Measurements from ENCODE around the gene NT5DC4.
A peak's percentile ranks its signal among the peaks of the same experiment; 100 is the strongest.
"Not testable (repeated sequence)": the region's sequence is repeated elsewhere in the genome, so short reads cannot be mapped to it uniquely, and the experiment has no call there.

NT5DC4 gene

GRCh38 chr2:112690853-112691401, 29.9 kb upstream of the NT5DC4 start:
- H3K4me3 ChIP-seq: no peak overlapping the region
- in situ Hi-C loops (cut with MboI; ENCODE audit: low sequenced_read_pairs): no loop called here
- H3K4me1 ChIP-seq: no peaks in the 10 kb centered on the region
- no peaks in the 10 kb centered on the region for H3K27me3 ChIP-seq (ENCODE audit: low read depth)
- H3K36me3 ChIP-seq (replicated peaks): no peaks in the 10 kb centered on the region
- no peaks in the 10 kb centered on the region for H3K9me3 ChIP-seq
- peak; percentile 29 to 69 for DNase-seq (ENCODE audit: low spot score in 2 of 2)

GRCh38 chr2:112691881-112692281, 28.9 kb upstream of the NT5DC4 start:
- DNase-seq (ENCODE audit: low spot score in 2 of 2): no peak
- in situ Hi-C loops (cut with MboI; ENCODE audit: low sequenced_read_pairs): no loop called here
- H3K27me3 ChIP-seq (ENCODE audit: low read depth): no peaks in the 10 kb centered on the region
- H3K36me3 ChIP-seq (replicated peaks): no peaks in the 10 kb centered on the region
- H3K4me1 ChIP-seq: no peaks in the 10 kb centered on the region
- H3K4me3 ChIP-seq: no peak overlapping the region
- no peaks in the 10 kb centered on the region for H3K9me3 ChIP-seq

GRCh38 chr2:112692495-112692911, 28.3 kb upstream of the NT5DC4 start:
- DNase-seq (ENCODE audit: low spot score in 2 of 2): no peak
- H3K9me3 ChIP-seq: no peaks in the 10 kb centered on the region
- no peaks in the 10 kb centered on the region for H3K4me1 ChIP-seq
- H3K4me3 ChIP-seq: no peak overlapping the region
- in situ Hi-C loops (cut with MboI; ENCODE audit: low sequenced_read_pairs): no loop called here
- no peaks in the 10 kb centered on the region for H3K27me3 ChIP-seq (ENCODE audit: low read depth)
- no peaks in the 10 kb centered on the region for H3K36me3 ChIP-seq (replicated peaks)

GRCh38 chr2:112692918-112693317, 27.9 kb upstream of the NT5DC4 start:
- in situ Hi-C loops (cut with MboI; ENCODE audit: low sequenced_read_pairs): no loop called here
- no peaks in the 10 kb centered on the region for H3K4me1 ChIP-seq
- no peaks in the 10 kb centered on the region for H3K36me3 ChIP-seq (replicated peaks)
- no peaks in the 10 kb centered on the region for H3K9me3 ChIP-seq
- H3K27me3 ChIP-seq (ENCODE audit: low read depth): no peaks in the 10 kb centered on the region
- no peak overlapping the region for H3K4me3 ChIP-seq
- DNase-seq (ENCODE audit: low spot score in 2 of 2): no peak

- no peaks in the 10 kb centered on the region for H3K27me3 ChIP-seq (ENCODE audit: low read depth)
- DNase-seq (ENCODE audit: low spot score in 2 of 2): no peak
- no peaks in the 10 kb centered on the region for H3K4me1 ChIP-seq
- in situ Hi-C loops (cut with MboI; ENCODE audit: low sequenced_read_pairs): no loop called here
- no peak overlapping the region for H3K4me3 ChIP-seq
- no peaks in the 10 kb centered on the region for H3K9me3 ChIP-seq
- H3K36me3 ChIP-seq (replicated peaks): no peaks in the 10 kb centered on the region
Observed at GRCh38 chr2:112693596-112693995, 27.2 kb upstream of the NT5DC4 start.

GRCh38 chr2:112694182-112694581, 26.6 kb upstream of the NT5DC4 start:
- Histone ChIP-seq H3K36me3 (replicated peaks) (no peaks in the 10 kb centered on the region), H3K4me1 (no peaks in the 10 kb centered on the region), H3K4me3 (no peak overlapping the region), H3K27me3 (ENCODE audit: low read depth) (no peaks in the 10 kb centered on the region), H3K9me3 (no peaks in the 10 kb centered on the region)
- in situ Hi-C loops (cut with MboI; ENCODE audit: low sequenced_read_pairs): no loop called here
- no peak for DNase-seq (ENCODE audit: low spot score in 2 of 2)

GRCh38 chr2:112698834-112699515, 21.8 kb upstream of the NT5DC4 start:
- DNase-seq (ENCODE audit: low spot score in 2 of 2): no peak

GRCh38 chr2:112699984-112700667, 20.7 kb upstream of the NT5DC4 start:
- H3K36me3 ChIP-seq (replicated peaks): no peaks in the 10 kb centered on the region
- no peaks in the 10 kb centered on the region for H3K9me3 ChIP-seq
- H3K27me3 ChIP-seq (ENCODE audit: low read depth): peaks cover 10% of the 10 kb centered on the region; the same call in 1 of the 2 replicates
- H3K4me3 ChIP-seq: no peak overlapping the region
- no peak for DNase-seq (ENCODE audit: low spot score in 2 of 2)
- in situ Hi-C loops (cut with MboI; ENCODE audit: low sequenced_read_pairs): no loop called here
- H3K4me1 ChIP-seq: no peaks in the 10 kb centered on the region

More at GRCh38 chr2:112698834-112699515, 21.8 kb upstream of the NT5DC4 start:
- no peaks in the 10 kb centered on the region for H3K36me3 ChIP-seq (replicated peaks)
- H3K4me1 ChIP-seq: no peaks in the 10 kb centered on the region
- in situ Hi-C loops (cut with MboI; ENCODE audit: low sequenced_read_pairs): no loop called here
- no peaks in the 10 kb centered on the region for H3K9me3 ChIP-seq
- peaks cover 10% of the 10 kb centered on the region; the same call in 1 of the 2 replicates for H3K27me3 ChIP-seq (ENCODE audit: low read depth)
- no peak overlapping the region for H3K4me3 ChIP-seq

- in situ Hi-C loops (cut with MboI; ENCODE audit: low sequenced_read_pairs): no loop called here
- Histone ChIP-seq H3K4me1 (no peaks in the 10 kb centered on the region), H3K9me3 (no peaks in the 10 kb centered on the region), H3K4me3 (no peak overlapping the region), H3K36me3 (replicated peaks) (no peaks in the 10 kb centered on the region), H3K27me3 (ENCODE audit: low read depth) (peaks cover 12% of the 10 kb centered on the region; the same call in 1 of the 2 replicates)
- DNase-seq (ENCODE audit: low spot score in 2 of 2): no peak
Observed at GRCh38 chr2:112701052-112701451, 19.8 kb upstream of the NT5DC4 start.

GRCh38 chr2:112703684-112704083, 17.1 kb upstream of the NT5DC4 start:
- Histone ChIP-seq H3K4me3 (no peak overlapping the region), H3K4me1 (no peaks in the 10 kb centered on the region), H3K36me3 (replicated peaks) (no peaks in the 10 kb centered on the region), H3K9me3 (no peaks in the 10 kb centered on the region), H3K27me3 (ENCODE audit: low read depth) (peaks cover 22% of the 10 kb centered on the region)
- in situ Hi-C loops (cut with MboI; ENCODE audit: low sequenced_read_pairs): no loop called here
- no peak for DNase-seq (ENCODE audit: low spot score in 2 of 2)

- in situ Hi-C loops (cut with MboI; ENCODE audit: low sequenced_read_pairs): no loop called here
- peaks cover 20% of the 10 kb centered on the region for H3K27me3 ChIP-seq (ENCODE audit: low read depth)
- H3K4me1 ChIP-seq: no peaks in the 10 kb centered on the region
- H3K4me3 ChIP-seq: no peak overlapping the region
- no peaks in the 10 kb centered on the region for H3K36me3 ChIP-seq (replicated peaks)
- DNase-seq (ENCODE audit: low spot score in 2 of 2): no peak
- H3K9me3 ChIP-seq: no peaks in the 10 kb centered on the region
Observed at GRCh38 chr2:112705575-112705974, 15.2 kb upstream of the NT5DC4 start.

GRCh38 chr2:112706170-112706664, 14.6 kb upstream of the NT5DC4 start:
- H3K36me3 ChIP-seq (replicated peaks): no peaks in the 10 kb centered on the region
- in situ Hi-C loops (cut with MboI; ENCODE audit: low sequenced_read_pairs): no loop called here
- no peak overlapping the region for H3K4me3 ChIP-seq
- no peaks in the 10 kb centered on the region for H3K9me3 ChIP-seq
- H3K27me3 ChIP-seq (ENCODE audit: low read depth): peaks cover 17% of the 10 kb centered on the region
- no peaks in the 10 kb centered on the region for H3K4me1 ChIP-seq
- no peak for DNase-seq (ENCODE audit: low spot score in 2 of 2)

GRCh38 chr2:112706947-112707346, 13.9 kb upstream of the NT5DC4 start:
- H3K9me3 ChIP-seq; H3K4me1 ChIP-seq; DNase-seq (ENCODE audit: low spot score in 2 of 2); H3K36me3 ChIP-seq (replicated peaks); in situ Hi-C loops (cut with MboI; ENCODE audit: low sequenced_read_pairs); H3K4me3 ChIP-seq: not testable (repeated sequence)
- peaks cover 16% of the 10 kb centered on the region for H3K27me3 ChIP-seq (ENCODE audit: low read depth)

- H3K4me1 ChIP-seq: no peaks in the 10 kb centered on the region
Observed at GRCh38 chr2:112708968-112709367, 11.9 kb upstream of the NT5DC4 start.

More at GRCh38 chr2:112708968-112709367, 11.9 kb upstream of the NT5DC4 start:
- no peak overlapping the region for H3K4me3 ChIP-seq
- no peak for DNase-seq (ENCODE audit: low spot score in 2 of 2)
- H3K27me3 ChIP-seq (ENCODE audit: low read depth): peaks cover 16% of the 10 kb centered on the region
- no peaks in the 10 kb centered on the region for H3K9me3 ChIP-seq
- in situ Hi-C loops (cut with MboI; ENCODE audit: low sequenced_read_pairs): no loop called here
- no peaks in the 10 kb centered on the region for H3K36me3 ChIP-seq (replicated peaks)

Data from HAP-1 (cell line).